Frontal cortex (tissue), 4 donors: Measurements from ENCODE around the gene PRKAG1. TPM values are rescaled to one million over a fixed set of nuclear protein-coding genes. Genes with fewer than 3 reads are reported as not detected.

Source experiments
- DNase-seq, 2 donors: peaks; one replicate each; pipeline ENCODE4 v3.0.0; 2012; ENCODE audit warnings: low spot score in 2 of 2
- FAIRE-seq: peaks from 2 replicates; lab custom pipeline; 2012; peaks lifted over from hg19 to GRCh38; lab: Jason Lieb, UNC
- total RNA-seq: library from RNA; depleted of rRNA; stranded (reverse); fragments of >200 nt; gene quantifications from one replicate; pipeline ENCODE4 v1.2.3, GENCODE V29; 2014
- donor health status: control.
- donor health status: control.
- donor health status: control.

The PRKAG1 gene
- total RNA-seq, 1 donor from 2014 or later = 29.3 TPM

GRCh38 chr12:48990552-48990951 is 28.0 kb downstream of the PRKAG1 start:
- FAIRE-seq (no peak), DNase-seq (no peak)

DNA sequence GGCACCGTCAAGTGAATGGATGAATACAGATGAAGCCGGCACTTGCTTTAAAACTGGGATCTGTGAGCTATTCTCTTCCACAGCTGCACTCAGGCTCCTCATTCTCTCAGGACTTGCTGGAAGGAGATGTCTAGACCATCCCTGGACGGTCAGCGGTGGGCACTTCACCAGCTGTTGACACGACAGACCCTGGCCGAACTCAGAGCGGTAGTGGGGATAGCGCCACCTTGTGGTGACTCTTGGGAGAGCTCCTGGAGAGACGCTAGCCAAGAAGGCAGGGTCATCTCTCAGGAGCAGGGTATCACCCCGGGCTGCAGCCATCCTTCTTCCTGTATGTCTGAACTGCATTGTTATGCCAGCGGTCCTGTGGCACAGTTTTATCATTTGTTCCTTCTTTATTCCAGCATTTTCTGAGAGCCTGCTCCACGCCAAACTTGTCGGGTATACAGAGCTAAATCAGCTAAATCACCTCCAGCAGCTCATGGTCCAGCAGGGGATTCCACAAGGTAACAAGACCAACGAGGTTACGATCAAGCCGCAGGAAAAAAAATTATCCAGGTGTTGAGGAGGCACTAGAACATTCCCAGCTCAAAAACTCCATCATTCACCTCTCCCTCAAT is 30.4 kb downstream of the PRKAG1 start:
- no peak for FAIRE-seq
- peak in 1 of 2 donors; percentile 56 for DNase-seq

- DNase-seq = no peak
- no peak for FAIRE-seq
These were observed 31.8 kb downstream of the PRKAG1 start for GRCh38 chr12:48986720-48987291.

- no peak for DNase-seq
- FAIRE-seq = no peak
These were observed 32.7 kb downstream of the PRKAG1 start for GRCh38 chr12:48985901-48986300.

GRCh38 chr12:48985475-48985897 is 33.1 kb downstream of the PRKAG1 start:
- peak in 1 of 2 donors; percentile 23 for DNase-seq
- FAIRE-seq = no peak

GRCh38 chr12:48982397-48983080 is 36.0 kb downstream of the PRKAG1 start:
- DNase-seq (no peak), FAIRE-seq (no peak)

GRCh38 chr12:48981757-48982157 is 36.8 kb downstream of the PRKAG1 start:
- FAIRE-seq (no peak), DNase-seq (no peak)

DNA sequence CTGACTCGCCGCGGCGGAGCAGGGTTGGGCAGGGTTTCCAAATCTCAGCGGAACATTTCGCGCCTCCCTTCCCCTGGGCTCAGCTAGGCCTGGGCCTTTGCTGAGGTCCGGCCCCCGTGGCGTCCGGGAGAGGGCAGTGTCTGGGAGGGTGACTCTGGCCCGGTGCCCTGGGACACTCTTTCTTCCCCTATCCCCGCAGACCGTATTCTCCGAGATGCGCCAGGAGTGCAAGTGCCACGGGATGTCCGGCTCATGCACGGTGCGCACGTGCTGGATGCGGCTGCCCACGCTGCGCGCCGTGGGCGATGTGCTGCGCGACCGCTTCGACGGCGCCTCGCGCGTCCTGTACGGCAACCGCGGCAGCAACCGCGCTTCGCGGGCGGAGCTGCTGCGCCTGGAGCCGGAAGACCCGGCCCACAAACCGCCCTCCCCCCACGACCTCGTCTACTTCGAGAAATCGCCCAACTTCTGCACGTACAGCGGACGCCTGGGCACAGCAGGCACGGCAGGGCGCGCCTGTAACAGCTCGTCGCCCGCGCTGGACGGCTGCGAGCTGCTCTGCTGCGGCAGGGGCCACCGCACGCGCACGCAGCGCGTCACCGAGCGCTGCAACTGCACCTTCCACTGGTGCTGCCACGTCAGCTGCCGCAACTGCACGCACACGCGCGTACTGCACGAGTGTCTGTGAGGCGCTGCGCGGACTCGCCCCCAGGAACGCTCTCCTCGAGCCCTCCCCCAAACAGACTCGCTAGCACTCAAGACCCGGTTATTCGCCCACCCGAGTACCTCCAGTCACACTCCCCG is 37.4 kb downstream of the PRKAG1 start:
- no peak for FAIRE-seq
- DNase-seq = no peak

DNA sequence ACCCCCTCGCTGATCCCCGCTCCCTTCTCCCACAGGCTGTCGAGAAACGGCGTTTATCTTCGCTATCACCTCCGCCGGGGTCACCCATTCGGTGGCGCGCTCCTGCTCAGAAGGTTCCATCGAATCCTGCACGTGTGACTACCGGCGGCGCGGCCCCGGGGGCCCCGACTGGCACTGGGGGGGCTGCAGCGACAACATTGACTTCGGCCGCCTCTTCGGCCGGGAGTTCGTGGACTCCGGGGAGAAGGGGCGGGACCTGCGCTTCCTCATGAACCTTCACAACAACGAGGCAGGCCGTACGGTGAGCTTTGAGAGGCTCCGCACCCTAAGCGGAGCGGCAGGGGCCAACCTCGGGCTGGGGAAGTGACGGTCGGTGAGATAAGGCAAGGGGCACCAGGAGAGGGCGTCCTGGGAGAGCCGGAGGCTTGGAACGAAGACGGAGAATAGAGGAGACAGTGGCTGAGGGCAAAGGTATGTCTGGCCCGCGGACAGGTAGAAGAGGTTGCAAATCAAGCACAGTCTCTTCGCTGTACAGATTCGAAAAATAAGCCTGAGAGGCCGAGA is 38.1 kb downstream of the PRKAG1 start:
- DNase-seq (no peak), FAIRE-seq (no peak)

DNA sequence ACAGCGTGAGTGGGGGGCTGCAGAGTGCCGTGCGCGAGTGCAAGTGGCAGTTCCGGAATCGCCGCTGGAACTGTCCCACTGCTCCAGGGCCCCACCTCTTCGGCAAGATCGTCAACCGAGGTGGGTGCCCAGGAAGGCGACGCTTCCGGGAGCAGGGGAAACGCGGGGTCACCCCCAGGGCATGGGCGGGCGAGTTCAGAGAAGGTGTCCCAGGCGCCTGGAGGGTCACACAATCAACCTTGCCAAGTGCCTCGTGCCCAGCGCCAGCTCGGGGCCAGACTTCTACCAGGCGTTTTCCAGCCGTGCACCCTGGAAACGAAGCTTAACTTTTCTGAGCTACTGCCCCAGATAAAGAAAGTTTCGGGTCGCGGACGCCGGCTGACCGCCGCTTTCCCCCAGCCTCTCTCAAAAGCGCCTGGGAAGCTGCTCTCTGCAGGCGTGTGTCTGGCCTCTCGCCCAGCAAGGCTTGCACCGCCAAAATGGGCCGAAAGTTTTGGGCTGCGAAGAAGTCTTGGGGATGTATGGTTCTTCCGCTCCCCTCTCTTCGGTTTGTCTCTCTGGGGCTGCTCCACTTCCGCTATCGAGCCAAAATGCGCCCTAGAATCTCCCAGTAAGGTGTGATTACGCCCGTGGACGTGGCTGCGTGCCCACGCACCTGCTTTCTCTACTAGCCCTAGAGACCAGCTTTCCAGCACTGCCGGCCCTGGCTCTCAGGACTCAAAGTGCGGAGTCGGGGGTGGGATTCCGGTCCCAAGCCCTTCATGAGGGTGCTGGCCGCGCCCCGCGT is 38.8 kb downstream of the PRKAG1 start:
- DNase-seq = no peak
- FAIRE-seq = no peak

- DNase-seq (no peak), FAIRE-seq (no peak)
These were observed 39.6 kb downstream of the PRKAG1 start for GRCh38 chr12:48978741-48979601.

DNA sequence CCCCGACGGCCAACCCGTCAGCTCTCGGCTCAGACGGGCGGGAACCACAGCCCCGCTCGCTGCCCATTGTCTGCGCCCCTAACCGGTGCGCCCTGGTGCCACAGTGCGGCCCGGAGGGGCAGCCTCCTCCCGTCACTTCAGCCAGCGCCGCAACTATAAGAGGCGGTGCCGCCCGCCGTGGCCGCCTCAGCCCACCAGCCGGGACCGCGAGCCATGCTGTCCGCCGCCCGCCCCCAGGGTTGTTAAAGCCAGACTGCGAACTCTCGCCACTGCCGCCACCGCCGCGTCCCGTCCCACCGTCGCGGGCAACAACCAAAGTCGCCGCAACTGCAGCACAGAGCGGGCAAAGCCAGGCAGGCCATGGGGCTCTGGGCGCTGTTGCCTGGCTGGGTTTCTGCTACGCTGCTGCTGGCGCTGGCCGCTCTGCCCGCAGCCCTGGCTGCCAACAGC is 40.3 kb downstream of the PRKAG1 start, which contains the start of gene WNT1:
WNT1 (plus strand) TSS at position 32 of the 450 bp plus-strand sequence; CDS start at position 361, 329 bp downstream.
- no peak for DNase-seq
- FAIRE-seq = no peak

DNA sequence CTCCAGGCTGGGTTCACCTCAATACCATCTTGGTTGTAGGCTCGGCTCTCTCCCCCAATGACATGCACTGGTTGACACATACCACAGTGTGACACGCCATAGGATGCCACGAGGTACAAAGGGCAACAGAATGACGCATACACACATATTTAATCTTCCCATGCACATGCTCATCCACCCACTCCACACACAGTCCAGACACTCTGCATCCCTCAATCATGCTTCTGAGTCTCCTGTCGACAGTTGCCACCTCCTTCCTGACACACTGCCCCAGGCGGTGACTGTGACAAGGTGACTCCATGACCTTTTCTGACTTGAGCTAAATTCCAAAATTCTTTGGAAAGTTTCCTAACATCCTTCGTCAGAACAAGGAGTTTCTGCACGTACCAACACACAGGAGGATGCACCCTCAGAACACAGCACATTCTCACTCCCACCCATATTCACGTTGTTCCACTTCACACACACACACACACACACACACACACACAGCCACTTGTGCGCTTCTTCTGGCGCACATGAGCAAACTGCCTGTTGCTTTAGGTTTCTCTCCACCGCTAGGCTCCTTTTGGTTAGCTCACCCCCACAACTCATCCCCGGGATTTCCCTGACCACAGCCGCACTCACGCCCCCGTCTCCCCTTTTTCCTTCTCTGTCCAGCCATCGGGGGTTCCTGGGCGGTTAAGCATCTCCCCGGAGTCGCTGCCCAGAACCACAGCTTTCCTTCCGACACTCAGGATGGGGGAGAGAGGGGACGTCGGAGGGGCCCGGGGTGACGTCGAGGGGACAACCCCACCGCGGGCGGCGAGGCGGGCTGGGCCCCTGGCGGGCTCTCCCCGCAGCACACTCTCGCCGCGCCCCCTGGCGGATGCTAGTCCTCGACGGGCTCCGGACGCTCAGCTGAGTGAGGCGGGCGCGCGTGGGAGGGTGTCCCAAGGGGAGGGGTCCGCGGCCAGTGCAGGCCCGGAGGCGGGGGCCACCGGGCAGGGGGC is 41.0 kb downstream of the PRKAG1 start:
- FAIRE-seq = no peak
- DNase-seq = no peak

GRCh38 chr12:48973941-48974673 is 44.5 kb downstream of the PRKAG1 start:
- FAIRE-seq (no peak), DNase-seq (no peak)

- no peak for DNase-seq
- FAIRE-seq = no peak
These were observed 45.0 kb downstream of the PRKAG1 start for GRCh38 chr12:48973531-48973930.

DNA sequence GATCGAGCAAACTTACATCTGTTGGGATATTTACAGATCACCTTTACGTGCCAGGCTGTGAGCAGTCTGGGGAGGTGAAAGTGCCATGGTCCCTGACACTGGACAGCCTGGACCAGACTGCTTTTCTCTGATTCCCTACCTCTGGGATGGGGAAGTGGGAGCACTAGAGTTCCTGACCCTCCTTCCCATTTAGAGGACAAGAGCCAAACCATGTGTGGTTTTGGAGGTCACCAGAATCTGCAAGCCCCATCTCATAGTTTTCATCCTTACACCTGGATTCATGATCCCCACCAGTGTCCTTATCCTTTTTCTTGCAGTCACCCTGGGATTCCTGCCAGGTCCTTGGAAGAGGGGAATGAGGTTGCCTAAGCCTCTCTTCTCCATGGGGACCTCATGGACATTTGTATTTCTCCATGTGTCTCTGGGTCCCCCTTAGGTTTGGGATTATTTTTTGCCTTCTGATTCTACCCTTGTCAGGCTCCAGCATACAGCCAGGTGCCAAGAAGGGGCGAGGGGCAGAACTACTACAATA is 45.6 kb downstream of the PRKAG1 start:
- FAIRE-seq = no peak
- DNase-seq = no peak
